HFF-Myc (cell line): ENCODE data around the gene COL18A1.
"Not testable (repeated sequence)": the region's sequence is repeated elsewhere in the genome, so short reads cannot be mapped to it uniquely, and the experiment has no call there.

ENCODE experiments used
- DNase-seq: peaks from one replicate; pipeline ENCODE4 v3.0.0-alpha.2; 2011; ENCODE audit warnings: low read depth; ENCODE audit errors: extremely low read depth
- H3K4me3 ChIP-seq: replicated peaks from 2 replicates; pipeline ENCODE4 v1.5.1; 2011; ENCODE audit warnings: low read depth, mild to moderate bottlenecking, control low read depth, low read length
- TF ChIP-seq, protein P1 (sequence below): IDR thresholded peaks from 2 replicates; pipeline ENCODE4 v1.5.1; 2012; ENCODE audit warnings: mild to moderate bottlenecking, low read depth, low read length, control low read depth; ENCODE audit errors: missing control alignments

Gene COL18A1

DNA sequence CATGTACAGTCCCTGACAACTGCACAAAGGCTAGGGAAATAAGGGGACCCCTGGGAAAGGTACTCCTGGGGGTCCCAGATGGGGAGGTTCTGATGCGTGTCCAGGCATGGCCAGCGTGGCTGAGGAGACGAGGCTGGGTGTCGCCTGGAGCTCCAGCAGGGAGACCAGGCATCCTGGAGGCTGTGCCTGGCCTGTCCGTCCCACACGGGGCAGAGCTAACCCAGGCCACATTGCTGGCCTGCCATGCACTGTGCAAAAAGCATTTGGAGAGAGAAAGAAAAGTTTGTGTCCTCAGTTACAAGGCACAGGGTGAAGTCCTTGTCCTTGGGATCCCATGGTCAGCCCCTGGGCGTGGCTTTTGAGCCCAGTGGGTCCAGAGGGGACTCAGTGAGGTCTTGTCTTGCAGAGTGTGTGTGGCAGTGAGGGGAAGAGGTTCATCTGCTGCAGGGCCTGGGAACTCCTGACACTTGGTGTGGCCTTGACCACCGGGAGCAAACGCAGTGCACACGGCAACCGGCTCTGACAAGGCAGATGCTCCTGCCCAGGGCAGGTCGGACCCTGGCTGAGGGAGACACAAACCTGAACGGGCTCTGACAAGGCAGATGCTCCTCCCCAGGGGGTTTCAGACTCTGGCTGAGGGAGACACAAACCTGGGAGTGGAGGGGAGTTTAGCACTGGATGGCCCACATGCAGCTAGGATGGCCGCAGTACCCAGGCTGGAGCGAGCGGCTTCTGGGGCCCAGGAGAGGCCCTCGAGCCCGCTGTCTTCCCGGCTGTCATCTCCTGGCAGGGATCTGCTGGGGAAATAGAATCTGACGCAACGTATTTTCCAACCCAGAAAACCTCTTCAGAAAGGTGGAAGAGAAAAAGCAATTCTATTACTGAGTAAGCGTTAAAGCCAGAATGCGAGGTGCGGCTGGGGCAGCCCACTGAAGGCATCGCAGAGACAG lies 37.3 kb upstream of the COL18A1 start:
- no peak overlapping the region for H3K4me3 ChIP-seq
- TF ChIP-seq, protein P1, sequence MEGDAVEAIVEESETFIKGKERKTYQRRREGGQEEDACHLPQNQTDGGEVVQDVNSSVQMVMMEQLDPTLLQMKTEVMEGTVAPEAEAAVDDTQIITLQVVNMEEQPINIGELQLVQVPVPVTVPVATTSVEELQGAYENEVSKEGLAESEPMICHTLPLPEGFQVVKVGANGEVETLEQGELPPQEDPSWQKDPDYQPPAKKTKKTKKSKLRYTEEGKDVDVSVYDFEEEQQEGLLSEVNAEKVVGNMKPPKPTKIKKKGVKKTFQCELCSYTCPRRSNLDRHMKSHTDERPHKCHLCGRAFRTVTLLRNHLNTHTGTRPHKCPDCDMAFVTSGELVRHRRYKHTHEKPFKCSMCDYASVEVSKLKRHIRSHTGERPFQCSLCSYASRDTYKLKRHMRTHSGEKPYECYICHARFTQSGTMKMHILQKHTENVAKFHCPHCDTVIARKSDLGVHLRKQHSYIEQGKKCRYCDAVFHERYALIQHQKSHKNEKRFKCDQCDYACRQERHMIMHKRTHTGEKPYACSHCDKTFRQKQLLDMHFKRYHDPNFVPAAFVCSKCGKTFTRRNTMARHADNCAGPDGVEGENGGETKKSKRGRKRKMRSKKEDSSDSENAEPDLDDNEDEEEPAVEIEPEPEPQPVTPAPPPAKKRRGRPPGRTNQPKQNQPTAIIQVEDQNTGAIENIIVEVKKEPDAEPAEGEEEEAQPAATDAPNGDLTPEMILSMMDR = no peak
- DNase-seq = no peak

DNA sequence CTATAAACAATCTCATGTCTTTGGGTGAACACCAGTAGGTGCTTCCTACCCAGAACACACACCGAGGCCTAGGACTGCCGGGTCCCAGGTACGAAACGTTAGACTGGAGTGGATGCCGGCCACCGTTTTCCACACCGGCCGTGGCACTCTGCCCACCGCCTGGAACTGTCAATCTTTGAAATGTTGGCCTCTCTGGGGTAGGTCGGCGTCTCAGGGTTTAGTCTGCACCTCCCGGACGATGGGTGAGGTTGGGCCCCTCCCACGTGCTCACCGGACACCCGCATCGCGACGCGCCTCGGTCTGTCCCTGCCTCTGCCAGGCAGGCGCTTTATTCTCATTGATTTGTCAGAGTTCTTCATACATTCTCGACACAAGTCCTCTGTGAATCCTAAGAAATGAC lies 35.9 kb upstream of the COL18A1 start:
- DNase-seq, H3K4me3 ChIP-seq: not testable (repeated sequence)

DNA sequence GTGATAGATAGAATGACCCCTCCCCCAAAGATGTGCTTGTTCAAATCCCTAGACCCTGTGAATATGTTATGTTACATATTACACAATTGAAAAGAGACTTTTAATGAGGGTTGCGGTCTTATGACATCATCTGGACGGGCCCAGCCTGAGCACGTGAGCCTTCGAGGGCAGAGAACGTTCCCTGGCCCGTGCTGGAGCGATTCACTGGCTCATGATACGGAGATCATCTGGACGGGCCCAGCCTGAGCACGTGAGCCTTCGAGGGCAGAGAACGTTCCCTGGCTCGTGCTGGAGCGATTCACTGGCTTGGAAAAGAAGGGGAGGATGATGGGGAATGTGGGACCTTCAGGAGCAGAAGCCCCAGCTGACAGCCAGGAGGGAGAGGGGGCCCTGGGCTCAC lies 34.4 kb upstream of the COL18A1 start:
- TF ChIP-seq, protein P1 = no peak
- H3K4me3 ChIP-seq = no peak overlapping the region
- no peak for DNase-seq

DNA sequence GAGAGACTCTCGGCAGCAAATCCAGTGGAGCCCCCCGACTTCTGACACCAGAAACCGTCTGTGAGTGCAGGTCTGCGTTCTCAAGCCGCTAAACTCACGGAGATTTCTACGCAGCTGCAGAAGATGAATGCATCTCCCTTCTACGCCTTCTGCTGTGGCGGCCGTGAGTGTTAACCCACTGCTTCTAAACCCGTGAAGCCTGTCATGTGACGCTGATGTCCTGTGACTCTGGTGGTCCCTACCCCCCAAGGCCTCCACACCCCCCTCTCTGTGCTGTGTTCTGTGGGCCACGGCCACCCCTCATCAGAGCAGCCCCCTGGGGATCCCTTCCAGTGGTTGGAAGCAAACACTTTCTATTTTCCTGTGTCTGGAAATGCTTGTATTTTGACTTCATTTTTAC lies 33.9 kb upstream of the COL18A1 start:
- TF ChIP-seq, protein P1 = no peak
- no peak for DNase-seq
- no peak overlapping the region for H3K4me3 ChIP-seq

DNA sequence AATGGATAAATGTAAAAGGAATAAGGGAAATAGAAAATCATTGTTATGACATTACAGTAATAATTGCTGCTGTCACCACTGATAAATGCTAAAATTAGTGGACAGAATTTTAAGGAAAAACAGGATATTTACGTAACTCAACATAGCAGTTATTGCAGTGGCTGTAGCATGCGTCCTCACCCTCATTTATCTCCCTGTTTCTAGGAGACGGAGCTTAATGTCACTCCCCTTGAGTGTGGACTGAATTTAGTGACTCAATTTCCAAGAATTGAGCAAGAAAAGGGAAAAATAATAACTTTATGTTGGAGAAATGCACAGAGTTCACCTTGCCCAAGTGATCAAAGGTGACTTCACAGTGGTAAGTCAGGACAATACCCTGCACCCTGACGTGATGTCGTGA lies 33.3 kb upstream of the COL18A1 start:
- no peak for DNase-seq
- H3K4me3 ChIP-seq = no peak overlapping the region
- TF ChIP-seq, protein P1 = no peak

DNA sequence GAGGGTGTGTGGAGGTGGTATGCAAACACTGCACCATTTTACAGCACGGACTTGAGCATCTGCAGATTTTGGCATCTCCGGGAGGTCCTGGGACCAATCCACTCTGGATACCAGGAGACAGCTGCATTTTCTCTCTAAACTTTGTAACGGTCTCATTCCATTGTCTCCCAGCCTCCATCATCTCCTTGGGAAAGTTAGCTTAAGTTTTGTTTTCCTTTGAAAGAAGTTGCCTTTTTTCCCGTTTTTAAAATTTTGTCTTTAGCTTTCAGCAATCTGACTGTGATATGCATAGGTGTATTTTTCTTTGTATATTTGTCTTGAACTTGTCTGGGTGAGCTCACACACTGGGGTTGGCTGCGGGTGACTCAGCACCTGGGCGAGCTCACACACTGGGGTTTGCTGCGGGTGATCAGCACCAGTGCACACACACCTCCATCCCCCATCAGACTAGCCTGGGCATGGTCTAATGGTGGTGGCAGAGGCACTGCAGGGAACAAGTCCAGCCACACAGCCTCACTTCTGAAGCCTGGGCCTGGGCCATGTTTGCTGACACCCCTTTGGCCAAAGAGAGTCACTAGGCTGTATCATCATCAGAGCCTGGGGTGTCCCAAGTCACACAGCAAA lies 32.1 kb upstream of the COL18A1 start:
- TF ChIP-seq, protein P1 = no peak
- no peak for DNase-seq
- no peak overlapping the region for H3K4me3 ChIP-seq
